Measurements from ENCODE around the gene PDE10A.

The PDE10A gene

GRCh38 chr6:165653607-165654006 is 9.4 kb downstream of the PDE10A start:
- no peak overlapping the region for H3K27ac ChIP-seq
- intact Hi-C loops (cut with DNase I; ENCODE audit: low total_unique reads) = no loop called here
- H3K4me3 ChIP-seq = no peak overlapping the region
- H3K9me3 ChIP-seq = no peaks in the 10 kb centered on the region
- TF ChIP-seq CTCF (IDR thresholded peaks at IDR 0.05) = no peak
- no peaks in the 10 kb centered on the region for H3K4me1 ChIP-seq
- no peak for DNase-seq
- peaks cover 0 to 4% of the 10 kb centered on the region in 2 donors for H3K27me3 ChIP-seq
- H3K36me3 ChIP-seq = no peaks in the 10 kb centered on the region

- TF ChIP-seq CTCF (IDR thresholded peaks at IDR 0.05) = no peak
Observed at GRCh38 chr6:165653196-165653595, 9.8 kb downstream of the PDE10A start.

GRCh38 chr6:165652766-165653165 is 10.3 kb downstream of the PDE10A start:
- intact Hi-C loops (cut with DNase I; ENCODE audit: low total_unique reads) = no loop called here
- H3K9me3 ChIP-seq = no peaks in the 10 kb centered on the region
- no peak overlapping the region for H3K4me3 ChIP-seq
- H3K27me3 ChIP-seq = peaks cover 0 to 4% of the 10 kb centered on the region in 2 donors
- no peaks in the 10 kb centered on the region for H3K36me3 ChIP-seq
- H3K4me1 ChIP-seq = no peaks in the 10 kb centered on the region
- DNase-seq = no peak
- no peak overlapping the region for H3K27ac ChIP-seq
- TF ChIP-seq CTCF (IDR thresholded peaks at IDR 0.05) = no peak

More at GRCh38 chr6:165653196-165653595, 9.8 kb downstream of the PDE10A start:
- peaks cover 0 to 4% of the 10 kb centered on the region in 2 donors for H3K27me3 ChIP-seq
- H3K4me1 ChIP-seq = no peaks in the 10 kb centered on the region
- intact Hi-C loops (cut with DNase I; ENCODE audit: low total_unique reads) = no loop called here
- H3K4me3 ChIP-seq = no peak overlapping the region
- DNase-seq = no peak
- H3K36me3 ChIP-seq = no peaks in the 10 kb centered on the region
- H3K27ac ChIP-seq = no peak overlapping the region
- H3K9me3 ChIP-seq = no peaks in the 10 kb centered on the region

- no peak overlapping the region for H3K4me3 ChIP-seq
- H3K9me3 ChIP-seq = no peaks in the 10 kb centered on the region
- DNase-seq = no peak
- no peaks in the 10 kb centered on the region for H3K27me3 ChIP-seq
- no peaks in the 10 kb centered on the region for H3K36me3 ChIP-seq
- intact Hi-C loops (cut with DNase I; ENCODE audit: low total_unique reads) = no loop called here
- H3K4me1 ChIP-seq = no peaks in the 10 kb centered on the region
- no peak for TF ChIP-seq CTCF (IDR thresholded peaks at IDR 0.05)
- no peak overlapping the region for H3K27ac ChIP-seq
Observed at GRCh38 chr6:165649166-165650137, 13.6 kb downstream of the PDE10A start.

GRCh38 chr6:165647041-165647440 is 16.0 kb downstream of the PDE10A start:
- Histone ChIP-seq H3K36me3 (no peaks in the 10 kb centered on the region), H3K27me3 (no peaks in the 10 kb centered on the region), H3K27ac (no peak overlapping the region), H3K4me3 (no peak overlapping the region), H3K4me1 (no peaks in the 10 kb centered on the region), H3K9me3 (no peaks in the 10 kb centered on the region)
- DNase-seq = no peak
- intact Hi-C loops (cut with DNase I; ENCODE audit: low total_unique reads) = no loop called here
- no peak for TF ChIP-seq CTCF (IDR thresholded peaks at IDR 0.05)

All from tibial artery (tissue), 4 donors.